DMS53 treated with DMSO at 0.1 percent for 48 hours (cell line): ENCODE measurements around the gene ITIH5.
"Not testable (repeated sequence)": the region's sequence is repeated elsewhere in the genome, so short reads cannot be mapped to it uniquely, and the experiment has no call there.

ENCODE experiments used
- DNase-seq: peaks from one replicate; lab custom pipeline; 2025; ENCODE audit not compliant: unreplicated experiment; lab: John Stamatoyannopoulos, UW

ITIH5 gene

DNA sequence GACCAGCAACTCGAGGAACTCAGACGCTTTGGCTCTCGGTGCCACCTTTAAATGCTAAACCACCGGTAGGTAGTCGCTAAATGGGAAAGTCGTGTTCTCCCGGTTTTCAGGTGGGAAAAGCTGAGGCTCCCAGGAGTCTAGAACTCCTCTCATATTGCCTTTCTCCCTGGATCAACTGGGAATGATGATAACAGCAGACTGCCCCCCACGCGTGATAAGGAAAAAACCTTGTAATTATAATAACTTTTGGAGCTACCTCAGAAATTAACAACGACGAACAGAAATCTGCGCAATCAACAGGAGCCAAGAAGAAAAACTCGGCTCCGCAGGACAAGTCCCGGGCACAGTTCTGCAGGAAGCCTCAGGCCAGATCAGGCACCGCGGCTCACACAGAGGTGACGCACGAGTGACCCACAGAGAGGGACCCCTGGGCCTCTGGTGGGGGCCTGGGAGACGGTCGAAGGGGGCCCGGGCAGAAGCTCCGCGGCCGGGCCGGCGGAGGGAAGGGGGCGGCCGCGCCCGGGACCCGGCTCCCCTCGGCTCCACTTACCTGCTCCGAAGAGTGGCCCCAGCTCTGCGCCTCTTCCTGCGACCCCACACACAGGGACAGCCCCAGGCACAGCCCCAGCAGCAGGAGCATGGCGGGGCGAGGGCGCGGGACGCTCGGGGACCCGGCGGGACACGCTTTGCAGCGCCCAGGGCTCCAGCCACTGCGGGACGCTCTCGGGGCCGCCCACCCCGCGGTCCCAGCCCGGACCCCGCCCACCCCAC lies at the start of gene ITIH5:
ITIH5 (minus strand) TSS at position 714 of the 771 bp plus-strand sequence; CDS start at position 640, 74 bp downstream.
- no peak for DNase-seq

DNA sequence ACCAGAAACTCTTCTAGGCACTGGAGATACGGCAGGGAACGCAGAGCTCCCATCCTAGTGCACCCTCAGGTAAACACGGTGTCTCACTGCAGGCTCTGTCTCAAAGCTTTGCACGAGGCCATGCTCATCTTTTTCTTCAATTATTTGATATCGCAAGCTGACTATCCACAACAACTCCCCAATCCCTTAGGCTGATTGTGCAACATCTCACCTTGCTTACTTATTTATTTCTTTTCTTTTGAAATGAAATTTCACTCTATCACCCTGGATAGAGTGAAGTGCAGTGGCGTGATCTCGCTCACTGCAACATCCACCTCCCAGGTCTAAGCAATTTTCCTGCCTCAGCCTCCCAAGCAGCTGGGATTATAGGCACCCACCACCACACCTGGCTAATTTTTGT lies 48.7 kb upstream of the ITIH5 start:
- no peak for DNase-seq

DNA sequence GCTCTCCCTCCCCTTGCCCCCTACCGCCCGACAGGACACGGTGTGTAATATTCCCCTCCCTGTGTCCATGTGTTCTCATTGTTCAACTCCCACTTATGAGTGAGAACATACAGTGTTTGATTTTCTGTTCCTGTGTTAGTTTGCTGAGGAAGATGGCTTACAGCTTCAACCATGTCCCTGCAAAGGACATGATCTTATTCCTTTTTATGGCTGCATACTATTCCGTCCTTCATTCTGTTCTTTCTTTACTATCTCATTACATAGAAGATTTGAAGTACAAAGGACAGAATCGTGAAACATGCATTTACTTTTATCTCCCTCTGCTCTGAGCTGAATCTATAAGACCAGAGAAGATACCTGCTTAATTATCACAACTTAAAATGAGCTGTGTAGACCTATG lies 44.3 kb upstream of the ITIH5 start:
- DNase-seq: not testable (repeated sequence)

DNA sequence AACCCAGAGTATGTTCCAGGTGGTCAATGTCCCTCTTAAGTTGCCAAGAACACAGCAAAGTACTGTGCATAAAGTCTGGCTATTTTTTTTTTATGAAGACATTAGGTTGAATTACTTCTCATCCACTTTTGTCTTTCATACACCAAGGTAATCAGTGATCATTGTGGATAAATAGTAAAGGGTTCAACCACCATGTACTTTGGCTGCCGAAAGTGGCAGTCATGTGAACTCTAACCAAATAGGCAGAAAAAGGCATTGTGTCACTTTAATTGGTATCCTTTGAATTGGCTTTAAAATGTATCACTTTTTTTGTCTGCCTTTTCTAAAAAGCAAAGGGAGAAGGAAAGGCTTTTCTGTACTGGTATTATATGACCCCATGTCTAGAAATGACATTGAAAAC lies 43.7 kb upstream of the ITIH5 start:
- no peak for DNase-seq

DNA sequence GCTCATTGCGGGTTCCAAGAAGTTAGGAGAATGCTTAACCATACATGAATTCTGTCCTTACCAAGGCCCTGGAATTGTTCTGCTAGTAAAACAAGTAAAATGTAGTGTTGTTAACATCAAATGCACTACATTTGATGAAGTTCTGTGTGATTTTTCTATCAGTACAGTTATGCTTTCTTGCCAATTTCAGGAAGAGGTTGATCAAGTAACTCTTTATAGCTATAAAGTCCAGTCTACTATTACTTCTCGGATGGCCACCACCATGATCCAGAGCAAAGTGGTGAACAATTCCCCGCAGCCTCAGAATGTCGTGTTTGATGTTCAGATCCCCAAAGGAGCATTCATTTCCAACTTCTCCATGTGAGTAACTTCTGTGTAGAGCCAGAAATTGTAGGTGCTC lies 42.1 kb upstream of the ITIH5 start:
- no peak for DNase-seq

DNA sequence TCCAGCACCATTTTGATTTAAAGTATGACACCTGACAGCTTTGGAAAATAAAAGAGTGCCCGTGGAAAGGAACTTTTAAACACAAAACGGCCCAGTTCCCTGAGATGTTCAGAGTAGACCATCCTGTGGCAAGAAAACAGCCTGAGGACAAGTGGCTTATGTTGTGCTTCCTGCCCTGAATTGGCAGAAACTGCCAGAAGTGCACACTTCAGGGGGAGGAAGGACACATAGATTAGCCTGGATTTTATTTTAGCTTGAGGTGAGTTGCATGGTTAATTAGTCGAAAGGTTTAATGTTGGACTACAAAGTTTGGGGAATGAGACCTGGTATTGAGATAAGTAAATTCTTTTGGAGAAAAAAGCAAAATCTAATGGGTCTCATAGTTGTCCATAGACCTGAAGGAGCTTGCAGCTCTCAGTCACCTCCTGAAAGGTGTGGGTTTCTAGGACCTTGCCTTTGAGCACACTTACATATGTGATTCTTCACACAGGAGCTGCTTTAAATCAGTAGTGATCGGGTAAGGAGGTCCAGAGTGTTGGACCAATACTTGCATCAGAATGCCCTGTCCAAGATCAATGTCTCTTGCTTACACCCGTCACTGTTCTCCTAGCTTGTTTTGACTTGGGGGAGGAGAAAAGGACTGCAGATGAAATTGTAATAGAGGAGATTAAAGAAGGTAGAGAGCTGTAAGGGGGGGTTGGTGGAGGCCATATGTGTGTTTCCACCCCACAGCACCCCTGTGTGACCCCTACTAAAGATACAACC lies 41.3 kb upstream of the ITIH5 start:
- DNase-seq: no peak

DNA sequence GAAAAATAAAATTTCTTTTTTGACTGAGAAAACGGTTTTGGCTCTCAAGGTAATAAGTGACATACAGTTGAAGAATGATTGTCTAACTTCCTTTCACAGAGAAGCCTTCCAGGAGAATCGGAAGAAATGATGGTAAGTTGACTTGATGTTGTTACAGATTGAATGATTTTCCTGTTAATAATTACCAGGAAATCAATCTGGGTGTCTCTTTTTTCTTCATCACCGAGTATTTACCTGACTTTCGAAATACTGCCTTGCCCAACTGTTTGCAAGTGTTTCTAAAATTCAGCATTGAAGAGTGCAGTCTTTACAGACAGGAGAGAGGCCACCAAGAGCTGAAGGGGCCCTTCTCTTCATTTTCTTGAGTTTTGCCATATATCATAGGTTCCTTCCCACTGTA lies 40.3 kb upstream of the ITIH5 start:
- DNase-seq: no peak

DNA sequence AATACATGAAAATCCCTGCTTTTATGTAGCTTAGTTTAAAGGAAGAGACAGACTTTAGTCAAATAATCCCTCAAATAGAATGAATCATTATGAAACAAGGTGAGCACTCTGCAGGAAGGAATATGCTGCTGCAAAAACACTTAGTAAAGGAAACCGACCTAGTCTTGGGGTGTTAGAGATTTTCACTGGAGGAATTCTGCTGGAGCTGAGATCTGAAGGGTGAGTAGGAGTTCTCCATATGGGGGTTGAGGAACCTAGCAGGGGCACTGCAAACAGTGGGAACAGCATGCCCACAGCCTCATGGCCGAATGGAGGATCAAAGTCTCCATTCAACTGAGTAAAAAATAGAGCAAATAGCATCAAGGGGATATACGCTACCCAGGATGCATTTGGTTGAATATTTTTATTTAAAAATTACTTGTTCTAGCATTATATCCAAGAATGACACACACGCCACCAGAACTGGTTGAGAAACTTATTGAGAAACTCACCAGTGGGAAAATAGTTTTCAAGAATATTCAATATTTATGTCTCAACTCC lies 39.8 kb upstream of the ITIH5 start:
- no peak for DNase-seq

DNA sequence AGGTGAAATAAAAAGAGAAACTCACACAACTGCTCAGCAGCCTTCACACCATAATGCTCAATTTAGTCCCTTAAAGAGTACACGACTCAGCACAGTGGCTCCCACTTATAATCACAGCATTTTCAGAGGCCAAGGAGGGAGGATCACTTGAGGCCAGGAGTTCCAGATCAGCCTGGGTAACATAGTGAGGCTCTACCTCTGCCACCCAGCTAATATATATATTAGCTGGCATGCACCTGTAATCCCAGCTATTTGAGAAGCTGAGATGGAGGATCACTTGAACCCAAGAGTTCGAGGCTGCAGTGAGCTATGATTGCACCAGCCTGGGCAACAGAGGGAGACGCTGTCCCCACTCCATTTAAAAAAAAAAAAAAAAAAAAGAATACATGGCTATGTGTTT lies 38.6 kb upstream of the ITIH5 start:
- no peak for DNase-seq

DNA sequence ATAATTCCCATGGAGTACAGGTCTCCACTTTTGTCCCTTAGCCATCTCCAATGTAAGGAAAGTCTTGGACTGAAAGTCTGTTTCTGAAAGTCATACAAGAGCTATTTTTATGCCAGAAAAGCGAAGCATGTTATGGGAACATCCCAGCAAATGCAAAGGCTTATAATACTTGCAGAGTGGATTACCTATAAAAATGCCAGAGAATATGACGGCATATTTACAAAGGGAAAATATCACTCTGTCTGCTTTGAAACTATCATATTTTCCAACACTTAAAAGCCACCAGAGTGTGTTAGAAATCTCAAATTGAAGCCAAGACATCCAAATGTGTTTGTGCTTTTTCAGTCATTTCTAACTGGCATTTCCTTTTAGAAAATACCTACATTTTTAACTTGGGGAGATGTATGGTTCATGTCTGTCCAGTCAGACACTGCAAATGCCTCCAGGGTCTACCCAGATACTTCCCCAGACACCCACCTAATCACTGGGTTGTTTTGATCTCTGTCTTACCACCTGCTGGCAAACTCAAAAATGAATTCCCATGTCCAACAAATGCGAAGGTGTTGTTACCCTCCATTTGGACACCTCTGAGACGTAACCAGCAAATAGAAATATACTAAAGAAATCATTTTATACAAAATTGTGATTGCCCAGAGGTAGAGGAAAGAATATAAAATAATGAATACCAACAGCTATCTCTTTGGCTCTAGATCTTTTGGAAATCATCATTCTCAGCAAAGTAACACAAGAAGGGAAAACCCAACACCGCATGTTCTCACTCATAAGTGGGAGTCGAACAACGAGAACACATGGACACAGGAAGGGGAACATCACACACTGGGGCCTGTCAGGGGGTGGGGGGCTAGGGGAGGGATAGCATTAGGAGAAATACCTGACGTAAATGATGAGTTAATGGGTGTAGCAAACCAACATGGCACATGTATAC lies 37.6 kb upstream of the ITIH5 start:
- no peak for DNase-seq

DNA sequence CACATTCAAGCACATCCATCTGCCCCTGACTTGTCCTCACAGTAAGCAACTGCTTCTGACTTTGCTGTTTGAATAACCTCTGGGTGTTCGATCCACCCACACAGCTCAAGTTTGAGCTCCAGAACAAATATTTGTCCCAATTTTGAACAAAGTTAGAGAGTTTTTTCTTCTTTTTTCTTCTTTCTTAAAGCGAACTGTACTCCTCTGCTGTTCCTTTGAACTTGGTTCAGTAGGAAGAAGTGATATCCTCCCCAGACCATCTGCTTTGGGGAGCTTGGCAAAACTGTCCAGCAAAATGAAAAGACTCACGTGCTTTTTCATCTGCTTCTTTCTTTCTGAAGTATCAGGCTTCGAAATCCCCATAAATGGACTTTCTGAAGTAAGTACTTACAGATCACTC lies 36.4 kb upstream of the ITIH5 start, which contains the start of gene ITIH2:
ITIH2 (plus strand) TSS at position 177 of the 400 bp plus-strand sequence; CDS start at position 296, 119 bp downstream.
- no peak for DNase-seq

DNA sequence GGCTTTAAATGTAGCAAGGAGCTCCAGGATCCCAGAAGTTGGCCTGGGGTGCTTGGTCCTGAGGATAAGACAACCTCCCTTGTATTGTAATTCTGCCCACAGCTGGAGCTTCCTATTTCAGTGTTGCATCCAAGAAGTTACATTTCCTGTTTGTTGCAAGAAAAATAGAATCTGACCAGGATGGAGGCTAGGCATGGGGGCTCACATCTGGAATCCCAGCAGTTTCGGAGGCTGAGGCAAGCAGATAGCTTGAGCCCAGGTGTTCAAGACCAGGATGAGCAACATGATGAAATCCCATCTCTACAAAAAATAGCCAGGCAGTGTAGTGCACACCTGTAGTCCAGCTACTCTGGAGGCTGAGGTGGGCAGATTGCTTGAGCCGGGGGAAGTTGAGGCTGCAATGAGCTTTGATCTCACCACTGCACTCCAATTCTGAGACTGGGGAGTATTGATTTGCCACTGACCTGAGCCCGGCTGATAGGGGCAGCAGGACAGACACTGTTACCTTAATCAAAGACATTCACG lies 35.6 kb upstream of the ITIH5 start:
- no peak for DNase-seq

DNA sequence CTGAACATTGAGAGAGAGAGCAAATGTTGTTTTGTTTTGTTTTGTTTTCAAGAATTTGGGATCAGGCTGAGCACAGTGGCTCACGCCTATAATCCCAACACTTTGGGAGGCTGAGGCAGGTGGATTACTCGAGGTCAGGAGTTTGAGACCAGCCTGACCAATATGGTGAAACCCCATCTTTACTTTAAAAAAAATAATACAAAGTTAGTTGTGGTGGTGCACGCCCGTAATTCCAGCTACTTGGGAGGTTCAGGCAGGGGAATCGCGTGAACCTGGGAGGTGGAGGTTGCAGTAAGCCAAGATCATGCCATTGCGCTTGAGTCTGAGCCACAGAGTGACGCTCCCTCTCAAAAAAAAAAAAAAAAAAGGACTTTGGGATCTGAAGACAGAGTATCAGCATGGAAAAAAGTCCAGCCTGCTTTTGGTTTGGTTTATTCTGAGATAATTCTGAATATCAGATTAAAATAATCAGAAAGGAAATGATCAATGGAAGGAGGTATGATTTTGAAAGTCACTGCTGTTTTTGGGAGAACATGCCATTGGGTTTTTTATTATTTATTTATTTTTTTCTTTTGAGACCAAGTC lies 34.5 kb upstream of the ITIH5 start:
- no peak for DNase-seq

DNA sequence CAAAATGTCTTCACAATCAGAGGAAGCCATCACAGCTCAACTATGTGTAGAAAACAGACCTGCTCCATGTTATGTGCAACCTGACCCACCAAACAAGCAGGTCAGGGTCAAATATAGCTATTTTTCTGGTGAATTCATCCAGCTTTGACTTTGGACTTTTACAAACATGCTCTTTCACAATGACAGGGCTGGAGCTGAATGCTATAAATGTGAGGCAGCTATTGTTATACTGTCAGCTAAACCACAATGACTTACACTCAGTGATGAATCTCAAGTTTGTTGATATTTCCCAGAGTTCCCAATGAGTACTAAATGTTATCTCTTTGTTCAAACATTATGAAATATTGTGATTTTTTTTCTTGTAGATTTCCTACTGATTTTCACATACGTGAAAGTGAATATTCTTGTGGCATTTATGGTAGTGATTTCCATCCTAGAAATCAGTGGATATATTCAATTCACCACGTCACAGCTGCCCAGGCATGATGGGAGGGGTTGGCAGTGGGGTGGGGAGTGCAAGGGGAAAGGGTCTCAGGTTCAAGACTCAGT lies 33.9 kb upstream of the ITIH5 start:
- no peak for DNase-seq

DNA sequence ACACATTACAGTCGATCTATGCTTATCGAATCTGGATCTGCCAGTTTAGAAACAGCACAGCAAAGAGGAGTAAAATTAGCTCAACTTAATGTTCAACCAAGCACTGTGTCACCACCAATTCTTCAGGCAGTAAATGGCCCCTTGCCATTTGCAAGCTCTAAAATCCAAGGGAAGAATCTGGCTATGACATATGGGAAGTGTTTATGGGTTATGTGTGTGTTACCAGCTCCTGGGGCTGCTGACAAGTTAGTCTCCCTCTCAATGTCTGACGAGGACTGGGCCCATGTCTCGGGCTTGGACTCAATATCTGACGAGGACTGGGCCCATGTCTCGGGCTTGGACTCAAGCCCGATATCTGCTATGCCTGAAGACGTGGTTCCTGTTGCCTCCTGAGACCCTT lies 30.7 kb upstream of the ITIH5 start:
- DNase-seq: no peak

DNA sequence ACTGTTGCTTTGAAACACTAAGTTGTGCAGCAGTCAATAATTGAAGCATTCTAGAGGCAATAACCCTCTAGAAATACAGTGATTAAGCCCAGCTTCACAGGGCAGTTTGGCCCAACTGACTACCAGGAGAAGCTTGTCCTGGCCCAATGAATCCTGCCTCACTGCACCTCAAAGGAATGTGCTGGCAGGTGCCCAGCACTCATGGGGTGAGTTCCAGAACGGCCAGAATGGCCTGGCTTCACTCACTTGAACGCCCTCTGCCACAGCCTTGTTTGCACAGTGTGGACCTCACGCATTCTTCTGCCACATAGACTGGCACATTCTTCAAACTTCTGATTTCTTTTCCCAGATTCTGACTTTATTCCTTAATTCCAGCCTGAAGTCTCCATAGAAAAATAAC lies 29.8 kb upstream of the ITIH5 start:
- no peak for DNase-seq

DNA sequence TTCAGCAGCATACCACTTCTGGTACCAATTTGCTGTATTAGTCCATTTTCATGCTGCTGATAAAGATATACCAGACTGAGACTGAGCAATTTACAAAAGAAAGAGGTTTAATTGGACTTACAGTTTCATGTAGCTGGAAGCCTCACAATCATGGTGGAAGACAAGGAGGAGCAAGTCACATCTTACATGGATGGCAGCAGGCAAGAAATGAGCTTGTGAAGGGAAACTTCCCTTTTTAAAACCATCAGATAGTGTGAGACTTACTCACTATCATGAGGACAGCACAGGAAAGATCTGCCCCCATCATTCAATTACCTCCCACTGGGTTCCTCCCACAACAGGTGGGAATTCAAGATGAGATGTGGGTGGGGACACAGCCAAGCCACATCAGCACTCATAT lies 26.4 kb upstream of the ITIH5 start:
- DNase-seq: not testable (repeated sequence)

DNA sequence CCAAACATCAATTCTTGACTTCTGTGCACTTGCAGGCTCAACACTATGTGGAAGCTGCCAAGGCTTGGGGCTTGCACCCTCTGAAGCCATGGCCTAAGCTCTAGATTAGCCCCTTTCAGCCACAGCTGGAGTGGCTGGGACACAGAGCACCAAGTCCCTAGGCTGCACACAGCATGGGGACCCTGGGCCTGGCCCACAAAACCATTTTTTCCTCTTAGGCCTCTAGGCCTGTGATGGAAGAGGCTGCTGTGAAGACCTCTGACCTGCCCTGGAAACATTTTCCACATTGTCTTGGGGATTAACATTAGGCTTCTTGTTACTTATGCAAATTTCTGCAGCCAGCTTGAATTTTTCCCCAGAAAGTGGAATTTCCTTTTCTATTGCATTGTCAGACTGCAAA lies 25.6 kb upstream of the ITIH5 start:
- not testable (repeated sequence) for DNase-seq

DNA sequence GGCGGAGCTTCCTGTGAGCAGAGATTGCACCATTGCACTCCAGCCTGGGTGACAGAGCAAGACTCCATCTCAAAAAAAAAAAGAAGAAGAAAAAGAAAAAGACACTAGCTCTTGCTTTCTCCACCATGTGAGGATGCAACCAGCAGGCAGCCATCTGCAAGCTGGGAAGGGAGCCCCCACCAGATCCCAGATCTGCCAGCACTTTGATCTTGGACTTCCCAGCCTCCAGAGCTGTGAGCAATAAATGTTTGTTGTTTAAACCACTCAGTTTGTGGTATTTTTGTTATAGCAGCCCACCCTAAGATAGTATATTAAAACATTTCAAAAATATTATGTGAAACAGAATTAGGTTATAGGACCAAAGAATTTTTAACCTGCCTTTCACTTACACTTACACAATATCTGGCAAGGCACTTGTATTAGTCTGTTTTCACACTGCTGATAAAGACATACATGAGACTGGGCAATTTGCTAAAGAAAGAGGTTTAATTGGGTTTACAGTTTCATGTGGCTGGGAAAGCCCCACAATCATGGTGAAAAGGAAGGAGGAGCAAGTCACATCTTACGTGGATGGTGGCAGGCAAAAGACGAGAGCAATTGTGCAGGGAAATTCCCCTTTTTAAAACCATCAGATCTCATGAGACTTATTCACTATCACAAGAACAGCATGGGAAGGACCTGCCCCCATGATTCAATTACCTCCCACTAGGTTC lies 24.3 kb upstream of the ITIH5 start:
- DNase-seq: not testable (repeated sequence)
